T-helper 2 cell treated with Interferon-gamma antibody and Interleukin-4, amounts not matched to agents 100 ng/mL and 5 ng/mL, for 36 hours (primary cell): Measurements from ENCODE around the gene SAYSD1. TPM values are rescaled to one million over a fixed set of nuclear protein-coding genes. Genes with fewer than 3 reads are reported as not detected.

Experiments
- intact Hi-C: fragments of 100-400 bp; cut with micrococcal nuclease; formaldehyde crosslinking; loops from one replicate; pipeline ENCODE4 v1.15.1; 2023
- total RNA-seq: library from RNA; stranded (reverse); gene quantifications from 2 replicates; pipeline ENCODE4 v1.2.3, GENCODE V29; 2022

The SAYSD1 gene
- total RNA-seq, 1 donor from 2014 or later: 12.4 TPM

GRCh38 chr6:39059496-39060310 lies 55.3 kb downstream of the SAYSD1 start:
- intact Hi-C loops: no loop called here

- intact Hi-C loops: no loop called here
Measured at GRCh38 chr6:39058471-39059147, 56.4 kb downstream of the SAYSD1 start.

- intact Hi-C loops: no loop called here
Measured at GRCh38 chr6:39057251-39058155, 57.5 kb downstream of the SAYSD1 start.

- intact Hi-C loops: no loop called here
Measured at GRCh38 chr6:39056681-39057080, 58.3 kb downstream of the SAYSD1 start.

GRCh38 chr6:39056191-39056590 lies 58.8 kb downstream of the SAYSD1 start:
- intact Hi-C loops: no loop called here

- intact Hi-C loops: no loop called here
Measured at GRCh38 chr6:39055661-39056060, 59.3 kb downstream of the SAYSD1 start.

GRCh38 chr6:39054577-39055142 lies 60.3 kb downstream of the SAYSD1 start:
- intact Hi-C loops: no loop called here

Other genes starting within 250 kb of the SAYSD1 start
- gene GLP1R, start 66.4 kb downstream of the SAYSD1 start, total RNA-seq: not detected in 2 replicates
- gene KCNK5, start 114.3 kb upstream of the SAYSD1 start, total RNA-seq: 10.9 and 11.0 TPM in 2 replicates
- gene KCNK17, start 199.2 kb upstream of the SAYSD1 start, total RNA-seq: not detected in 2 replicates
- gene KCNK16, start 207.5 kb upstream of the SAYSD1 start, total RNA-seq: not detected in 2 replicates